Mononuclear cell (primary cell): ENCODE measurements around the gene LRP8. TPM values are rescaled to one million over a fixed set of nuclear protein-coding genes. Genes with fewer than 3 reads are reported as not detected.

Experiments
- H3K27me3 ChIP-seq: 2 replicates; pipeline ENCODE4 v1.6.0; 2011; ENCODE audit warnings: low read length, control low read depth; ENCODE audit not compliant: insufficient read depth
- H3K4me1 ChIP-seq: 2 replicates; pipeline ENCODE4 v1.5.1; 2011; ENCODE audit warnings: mild to moderate bottlenecking, low read length, control low read depth; ENCODE audit not compliant: insufficient read depth
- H3K4me3 ChIP-seq: 2 replicates; pipeline ENCODE4 v1.5.1; 2011; ENCODE audit warnings: mild to moderate bottlenecking, low read length, moderate library complexity
- H3K9me3 ChIP-seq: 2 replicates; pipeline ENCODE4 v1.5.1; 2011; ENCODE audit warnings: low read depth, mild to moderate bottlenecking, control low read depth, low read length
- total RNA-seq: library from RNA; depleted of rRNA; stranded (reverse); fragments of >200 nt; gene quantifications from one replicate; pipeline ENCODE4 v1.2.3, GENCODE V29; 2012

Gene LRP8
- total RNA-seq, 1 donor = 10.0 TPM

GRCh38 chr1:53270107-53270506, 57.8 kb downstream of the LRP8 start:
- Histone ChIP-seq H3K27me3 (no peaks in the 10 kb centered on the region), H3K4me1 (no peaks in the 10 kb centered on the region), H3K4me3 (no peak overlapping the region), H3K9me3 (no peaks in the 10 kb centered on the region)

- H3K4me3 ChIP-seq = no peak overlapping the region
- H3K27me3 ChIP-seq = no peaks in the 10 kb centered on the region
- H3K9me3 ChIP-seq = no peaks in the 10 kb centered on the region
- H3K4me1 ChIP-seq = no peaks in the 10 kb centered on the region
Observed at GRCh38 chr1:53267761-53268160, 60.1 kb downstream of the LRP8 start.

GRCh38 chr1:53266038-53266437, 61.8 kb downstream of the LRP8 start:
- Histone ChIP-seq H3K4me1 (no peaks in the 10 kb centered on the region), H3K9me3 (no peaks in the 10 kb centered on the region), H3K27me3 (no peaks in the 10 kb centered on the region), H3K4me3 (no peak overlapping the region)

- Histone ChIP-seq H3K4me3 (no peak overlapping the region), H3K9me3 (no peaks in the 10 kb centered on the region), H3K27me3 (no peaks in the 10 kb centered on the region), H3K4me1 (no peaks in the 10 kb centered on the region)
Observed at GRCh38 chr1:53265581-53265980, 62.3 kb downstream of the LRP8 start.

GRCh38 chr1:53264048-53264447, 63.8 kb downstream of the LRP8 start:
- Histone ChIP-seq H3K27me3 (no peaks in the 10 kb centered on the region), H3K9me3 (no peaks in the 10 kb centered on the region), H3K4me3 (no peak overlapping the region), H3K4me1 (no peaks in the 10 kb centered on the region)

GRCh38 chr1:53262000-53262399, 65.9 kb downstream of the LRP8 start:
- H3K4me1 ChIP-seq = no peaks in the 10 kb centered on the region
- H3K9me3 ChIP-seq = no peaks in the 10 kb centered on the region
- H3K27me3 ChIP-seq = no peaks in the 10 kb centered on the region
- H3K4me3 ChIP-seq = no peak overlapping the region

GRCh38 chr1:53260631-53261247, 67.1 kb downstream of the LRP8 start:
- Histone ChIP-seq H3K4me1 (no peaks in the 10 kb centered on the region), H3K9me3 (no peaks in the 10 kb centered on the region), H3K27me3 (no peaks in the 10 kb centered on the region), H3K4me3 (no peak overlapping the region)

GRCh38 chr1:53259932-53260331, 67.9 kb downstream of the LRP8 start:
- H3K4me3 ChIP-seq = no peak overlapping the region
- no peaks in the 10 kb centered on the region for H3K9me3 ChIP-seq
- no peaks in the 10 kb centered on the region for H3K4me1 ChIP-seq
- H3K27me3 ChIP-seq = no peaks in the 10 kb centered on the region

GRCh38 chr1:53258216-53258615, 69.7 kb downstream of the LRP8 start:
- Histone ChIP-seq H3K9me3 (no peaks in the 10 kb centered on the region), H3K4me1 (no peaks in the 10 kb centered on the region), H3K4me3 (no peak overlapping the region), H3K27me3 (no peaks in the 10 kb centered on the region)

- no peaks in the 10 kb centered on the region for H3K9me3 ChIP-seq
- no peaks in the 10 kb centered on the region for H3K4me1 ChIP-seq
- H3K4me3 ChIP-seq = no peak overlapping the region
- H3K27me3 ChIP-seq = no peaks in the 10 kb centered on the region
Observed at GRCh38 chr1:53257454-53258081, 70.3 kb downstream of the LRP8 start.

GRCh38 chr1:53256511-53257453, 71.1 kb downstream of the LRP8 start:
- no peak overlapping the region for H3K4me3 ChIP-seq
- H3K27me3 ChIP-seq = no peaks in the 10 kb centered on the region
- H3K9me3 ChIP-seq = no peaks in the 10 kb centered on the region
- no peaks in the 10 kb centered on the region for H3K4me1 ChIP-seq

- no peak overlapping the region for H3K4me3 ChIP-seq
- no peaks in the 10 kb centered on the region for H3K27me3 ChIP-seq
- no peaks in the 10 kb centered on the region for H3K9me3 ChIP-seq
- H3K4me1 ChIP-seq = no peaks in the 10 kb centered on the region
Observed at GRCh38 chr1:53255031-53255430, 72.8 kb downstream of the LRP8 start.

GRCh38 chr1:53254011-53254640, 73.7 kb downstream of the LRP8 start:
- no peaks in the 10 kb centered on the region for H3K4me1 ChIP-seq
- H3K4me3 ChIP-seq = no peak overlapping the region
- H3K27me3 ChIP-seq = no peaks in the 10 kb centered on the region
- no peaks in the 10 kb centered on the region for H3K9me3 ChIP-seq

GRCh38 chr1:53250325-53250724, 77.5 kb downstream of the LRP8 start:
- H3K4me3 ChIP-seq = no peak overlapping the region
- no peaks in the 10 kb centered on the region for H3K4me1 ChIP-seq

GRCh38 chr1:53249706-53250105, 78.2 kb downstream of the LRP8 start:
- H3K4me3 ChIP-seq = no peak overlapping the region
- H3K27me3 ChIP-seq = no peaks in the 10 kb centered on the region
- no peaks in the 10 kb centered on the region for H3K9me3 ChIP-seq
- no peaks in the 10 kb centered on the region for H3K4me1 ChIP-seq

More at GRCh38 chr1:53250325-53250724, 77.5 kb downstream of the LRP8 start:
- Histone ChIP-seq H3K27me3 (no peaks in the 10 kb centered on the region), H3K9me3 (no peaks in the 10 kb centered on the region)
